ENCODE results near the gene ADAMTS17.

The ADAMTS17 gene

DNA sequence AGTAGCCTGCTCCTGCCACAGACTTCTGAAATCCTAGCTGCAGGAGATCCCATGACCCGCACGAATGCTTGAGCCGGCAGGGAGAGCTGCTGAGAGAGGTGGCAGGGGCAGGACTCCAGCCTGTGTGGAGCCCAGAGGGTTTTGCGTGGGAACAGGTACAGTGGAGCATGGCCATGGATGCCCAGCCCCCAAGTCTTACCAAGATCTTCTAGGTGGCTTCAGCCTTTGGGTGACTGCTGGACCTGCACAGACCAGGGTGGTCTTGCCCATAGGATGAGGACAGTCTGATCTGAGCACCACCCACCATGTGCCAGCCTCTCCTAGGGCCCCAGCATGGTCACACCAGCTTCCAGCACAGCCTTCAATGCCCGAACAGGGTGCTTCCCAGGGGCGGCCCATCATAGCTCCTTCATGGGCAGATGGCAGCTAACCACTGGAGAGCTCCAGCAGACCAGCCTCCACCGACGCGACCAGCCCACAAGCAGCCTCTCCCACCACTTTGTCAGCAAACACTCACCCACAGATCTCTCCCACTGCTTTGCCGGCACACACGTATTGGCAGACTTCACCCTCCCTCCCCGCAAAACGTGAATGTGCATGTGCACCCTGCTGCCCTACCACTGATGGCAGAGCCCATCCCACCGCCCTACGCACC, 56.0 kb downstream of the ADAMTS17 start:
- no peak overlapping the region for H3K4me3 ChIP-seq (replicated peaks; ENCODE audit: low read depth, low read length)
- DNase-seq (ENCODE audit: low read depth) = no peak
- TF ChIP-seq, protein P1, sequence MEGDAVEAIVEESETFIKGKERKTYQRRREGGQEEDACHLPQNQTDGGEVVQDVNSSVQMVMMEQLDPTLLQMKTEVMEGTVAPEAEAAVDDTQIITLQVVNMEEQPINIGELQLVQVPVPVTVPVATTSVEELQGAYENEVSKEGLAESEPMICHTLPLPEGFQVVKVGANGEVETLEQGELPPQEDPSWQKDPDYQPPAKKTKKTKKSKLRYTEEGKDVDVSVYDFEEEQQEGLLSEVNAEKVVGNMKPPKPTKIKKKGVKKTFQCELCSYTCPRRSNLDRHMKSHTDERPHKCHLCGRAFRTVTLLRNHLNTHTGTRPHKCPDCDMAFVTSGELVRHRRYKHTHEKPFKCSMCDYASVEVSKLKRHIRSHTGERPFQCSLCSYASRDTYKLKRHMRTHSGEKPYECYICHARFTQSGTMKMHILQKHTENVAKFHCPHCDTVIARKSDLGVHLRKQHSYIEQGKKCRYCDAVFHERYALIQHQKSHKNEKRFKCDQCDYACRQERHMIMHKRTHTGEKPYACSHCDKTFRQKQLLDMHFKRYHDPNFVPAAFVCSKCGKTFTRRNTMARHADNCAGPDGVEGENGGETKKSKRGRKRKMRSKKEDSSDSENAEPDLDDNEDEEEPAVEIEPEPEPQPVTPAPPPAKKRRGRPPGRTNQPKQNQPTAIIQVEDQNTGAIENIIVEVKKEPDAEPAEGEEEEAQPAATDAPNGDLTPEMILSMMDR (IDR thresholded peaks at IDR 0.05; ENCODE audit: low read length, missing control alignments) = no peak

DNA sequence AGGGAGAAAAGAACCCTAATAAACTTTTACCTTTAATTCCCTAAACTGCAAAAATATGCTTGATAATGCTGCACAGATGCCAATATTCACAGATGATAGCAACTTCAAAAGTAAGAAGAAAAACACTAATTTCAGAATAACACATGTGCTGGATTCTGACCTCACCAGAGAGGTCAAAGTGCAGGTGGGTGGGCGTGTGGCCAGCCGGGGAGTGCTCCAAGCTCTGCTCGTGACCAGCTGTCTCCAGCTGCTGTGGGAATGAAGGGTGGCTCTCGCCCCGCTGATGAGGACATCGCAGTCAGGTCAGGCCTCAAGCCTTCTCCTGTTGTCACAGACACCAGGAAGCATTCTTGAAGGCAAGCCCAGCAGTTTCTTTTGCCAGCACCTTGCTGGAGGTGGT, 57.1 kb downstream of the ADAMTS17 start:
- DNase-seq (ENCODE audit: low read depth) = peak; percentile 56
- TF ChIP-seq, protein P1 (IDR thresholded peaks at IDR 0.05; ENCODE audit: low read length, missing control alignments) = no peak

DNA sequence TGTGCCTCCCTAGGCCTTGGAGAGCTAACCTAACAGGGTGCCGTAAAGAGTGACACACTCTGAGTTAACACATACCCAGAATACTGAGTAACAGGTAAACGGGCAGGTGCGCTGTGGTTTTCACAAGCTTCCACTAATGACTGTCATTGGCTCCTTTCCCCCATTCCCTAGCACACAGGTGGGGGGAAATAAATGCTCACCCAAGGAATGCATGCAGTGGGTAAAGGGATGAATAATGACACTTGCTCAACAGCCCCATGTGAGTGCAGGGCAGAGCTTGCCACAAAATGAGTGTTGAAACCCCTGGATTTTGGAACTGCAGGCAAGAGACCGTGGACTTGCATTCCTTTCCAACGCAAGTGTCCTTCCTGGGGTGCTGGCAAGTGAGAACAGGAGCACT, 57.6 kb downstream of the ADAMTS17 start:
- no peak overlapping the region for H3K4me3 ChIP-seq (replicated peaks; ENCODE audit: low read depth, low read length)
- DNase-seq (ENCODE audit: low read depth) = no peak
- TF ChIP-seq, protein P1 (IDR thresholded peaks at IDR 0.05; ENCODE audit: low read length, missing control alignments) = no peak

More for the DNA sequence above, 57.1 kb downstream of the ADAMTS17 start:
- no peak overlapping the region for H3K4me3 ChIP-seq (replicated peaks; ENCODE audit: low read depth, low read length)

DNA sequence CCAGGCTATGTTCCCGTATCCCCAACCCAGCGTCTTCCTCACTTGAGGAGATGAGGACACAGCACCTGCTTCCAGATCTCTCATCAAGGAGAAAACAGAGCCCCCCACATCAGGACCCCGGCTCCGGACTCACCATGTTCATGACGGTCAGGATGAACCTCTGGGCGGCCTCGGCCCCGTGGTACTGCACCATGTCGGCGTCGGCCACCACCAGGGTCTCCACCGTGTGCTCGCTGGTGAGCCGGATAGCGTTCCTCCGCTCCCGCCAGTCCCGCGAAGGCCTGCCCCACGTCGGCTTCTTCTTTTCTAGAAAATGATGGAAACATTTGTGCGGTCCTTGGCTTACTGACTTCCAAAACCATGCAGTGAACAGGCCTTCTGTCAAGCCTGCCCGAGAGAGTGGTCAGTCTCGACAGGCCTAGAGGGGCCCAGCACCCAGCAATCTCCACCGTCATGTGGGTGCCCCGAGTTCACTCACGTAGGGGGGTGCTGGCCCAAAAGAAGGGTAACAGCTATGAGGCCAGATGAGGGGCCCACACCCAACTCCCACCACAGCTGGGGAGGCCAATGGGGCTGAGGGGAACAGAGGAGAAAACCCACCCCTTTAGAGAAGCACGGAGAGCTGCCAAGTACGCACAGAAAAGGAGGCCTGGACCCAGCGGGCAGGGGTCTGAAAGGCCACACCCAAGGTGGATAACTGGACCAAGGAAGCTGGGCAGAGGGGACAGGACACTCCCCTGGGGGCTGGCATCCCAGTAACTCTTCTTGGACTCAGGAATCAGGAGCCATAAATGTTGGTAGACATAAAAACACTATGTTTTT, 60.5 kb downstream of the ADAMTS17 start:
- H3K4me3 ChIP-seq (replicated peaks; ENCODE audit: low read depth, low read length) = no peak overlapping the region
- TF ChIP-seq, protein P1 (IDR thresholded peaks at IDR 0.05; ENCODE audit: low read length, missing control alignments) = no peak
- no peak for DNase-seq (ENCODE audit: low read depth)

DNA sequence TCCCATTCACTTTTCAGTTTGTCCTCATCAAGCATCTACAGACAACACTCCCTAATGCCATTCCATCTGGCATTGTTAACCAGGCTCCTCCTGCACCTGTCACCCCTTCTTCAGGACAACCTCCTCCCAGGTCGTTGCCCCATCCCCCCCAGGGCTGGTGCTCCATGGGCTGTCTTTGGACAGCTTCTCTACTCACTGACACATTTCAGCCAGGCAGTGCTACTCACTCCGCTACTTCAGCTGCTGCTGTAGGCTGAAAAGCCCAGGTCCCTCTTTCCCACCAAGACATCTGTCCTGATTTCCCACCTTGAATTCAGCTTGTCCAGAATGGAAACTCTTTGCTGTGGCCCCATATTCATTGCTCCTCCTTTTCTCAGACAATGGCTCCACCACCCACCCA, 61.9 kb downstream of the ADAMTS17 start:
- no peak for DNase-seq (ENCODE audit: low read depth)
- TF ChIP-seq, protein P1 (IDR thresholded peaks at IDR 0.05; ENCODE audit: low read length, missing control alignments) = no peak
- no peak overlapping the region for H3K4me3 ChIP-seq (replicated peaks; ENCODE audit: low read depth, low read length)

DNA sequence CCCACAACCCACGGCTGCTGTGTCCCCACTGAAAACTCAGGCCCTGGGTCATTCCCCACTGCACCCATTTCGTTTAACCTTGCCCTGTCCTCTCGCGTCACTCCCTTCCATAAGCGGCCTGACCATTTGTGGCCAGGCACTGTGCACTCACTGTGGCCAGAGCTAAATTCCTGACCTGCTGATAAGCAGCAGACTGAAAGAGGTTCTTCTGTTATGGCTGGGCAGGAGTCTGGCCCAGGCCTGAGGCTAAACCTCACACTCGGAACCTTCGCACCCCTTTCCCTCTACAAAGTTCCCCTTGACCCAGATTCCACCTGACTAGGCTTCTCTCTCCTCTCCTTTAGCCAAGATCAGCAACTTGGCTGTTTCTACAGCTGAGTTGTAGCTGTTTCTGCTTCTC, 62.3 kb downstream of the ADAMTS17 start:
- no peak for DNase-seq (ENCODE audit: low read depth)
- TF ChIP-seq, protein P1 (IDR thresholded peaks at IDR 0.05; ENCODE audit: low read length, missing control alignments) = no peak
- H3K4me3 ChIP-seq (replicated peaks; ENCODE audit: low read depth, low read length) = no peak overlapping the region
